HG03097 (cell line): ENCODE data around the gene INSC.

Experiments used
- ATAC-seq: cut with Tn5 transposase; IDR thresholded peaks from one replicate; pipeline ENCODE4 v1.9.1; 2021; ENCODE audit not compliant: unreplicated experiment, low FRiP score

The INSC gene

GRCh38 chr11:15108592-15109130, 6.1 kb upstream of the INSC start:
- ATAC-seq = no peak

- ATAC-seq = no peak
Measured at GRCh38 chr11:15109602-15110001, 5.1 kb upstream of the INSC start.

- ATAC-seq = no peak
Measured at GRCh38 chr11:15111215-15111614, 3.5 kb upstream of the INSC start.

- no peak for ATAC-seq
Measured at GRCh38 chr11:15112131-15112541, 2.6 kb upstream of the INSC start.

GRCh38 chr11:15113381-15113780, 1.3 kb upstream of the INSC start:
- peak; percentile 96 for ATAC-seq

- ATAC-seq = no peak
Measured at GRCh38 chr11:15115686-15116085, 963 bp downstream of the INSC start.

GRCh38 chr11:15117751-15118150, 3.0 kb downstream of the INSC start:
- ATAC-seq = no peak

- peak; percentile 47 for ATAC-seq
Measured at GRCh38 chr11:15118431-15118830, 3.7 kb downstream of the INSC start.

- ATAC-seq = no peak
Measured at GRCh38 chr11:15119352-15119751, 4.6 kb downstream of the INSC start.

- ATAC-seq = no peak
Measured at GRCh38 chr11:15119826-15120225, 5.1 kb downstream of the INSC start.

GRCh38 chr11:15123849-15124248, 9.1 kb downstream of the INSC start:
- ATAC-seq = no peak

GRCh38 chr11:15124528-15124927, 9.8 kb downstream of the INSC start:
- ATAC-seq = no peak

GRCh38 chr11:15127341-15127740, 12.6 kb downstream of the INSC start:
- no peak for ATAC-seq

GRCh38 chr11:15128621-15129020, 13.9 kb downstream of the INSC start:
- no peak for ATAC-seq

GRCh38 chr11:15136166-15136565, 21.4 kb downstream of the INSC start:
- ATAC-seq = no peak

- no peak for ATAC-seq
Measured at GRCh38 chr11:15139096-15139770, 24.5 kb downstream of the INSC start.

- no peak for ATAC-seq
Measured at GRCh38 chr11:15139958-15140659, 25.4 kb downstream of the INSC start.

GRCh38 chr11:15141381-15141780, 26.7 kb downstream of the INSC start:
- no peak for ATAC-seq

- ATAC-seq = no peak
Measured at GRCh38 chr11:15142838-15143237, 28.1 kb downstream of the INSC start.

- ATAC-seq = no peak
Measured at GRCh38 chr11:15143855-15144254, 29.1 kb downstream of the INSC start.

- no peak for ATAC-seq
Measured at GRCh38 chr11:15144347-15144746, 29.6 kb downstream of the INSC start.

- ATAC-seq = no peak
Measured at GRCh38 chr11:15145151-15145550, 30.4 kb downstream of the INSC start.
